Osteocyte (in vitro differentiated cells): ENCODE measurements around the gene PXN. TPM values are rescaled to one million over a fixed set of nuclear protein-coding genes. Genes with fewer than 3 reads are reported as not detected.
"Not testable (repeated sequence)": the region's sequence is repeated elsewhere in the genome, so short reads cannot be mapped to it uniquely, and the experiment has no call there.

Source experiments
- DNase-seq: peaks from one replicate; pipeline ENCODE4 v3.0.0; 2021; ENCODE audit warnings: mixed read lengths; ENCODE audit not compliant: unreplicated experiment; ENCODE audit errors: extremely low spot score
- H3K27ac Mint-ChIP-seq: one replicate; pipeline ENCODE4 v1.8.0; 2021; ENCODE audit warnings: mild to moderate bottlenecking, mixed read lengths; ENCODE audit not compliant: unreplicated experiment
- H3K27me3 Mint-ChIP-seq: one replicate; pipeline ENCODE4 v1.8.0; 2021; ENCODE audit warnings: mixed read lengths; ENCODE audit not compliant: unreplicated experiment
- H3K36me3 Mint-ChIP-seq: one replicate; pipeline ENCODE4 v1.8.0; 2021; ENCODE audit warnings: mixed read lengths; ENCODE audit not compliant: unreplicated experiment
- H3K4me1 Mint-ChIP-seq: one replicate; pipeline ENCODE4 v1.8.0; 2021; ENCODE audit warnings: mixed read lengths; ENCODE audit not compliant: unreplicated experiment
- H3K4me3 Mint-ChIP-seq: one replicate; pipeline ENCODE4 v1.8.0; 2021; ENCODE audit warnings: mild to moderate bottlenecking, moderate library complexity, mixed read lengths; ENCODE audit not compliant: unreplicated experiment
- H3K9me3 Mint-ChIP-seq: one replicate; pipeline ENCODE4 v1.8.0; 2021; ENCODE audit warnings: mixed read lengths; ENCODE audit not compliant: unreplicated experiment
- total RNA-seq: library from RNA; stranded (reverse); gene quantifications from 2 replicates; pipeline ENCODE4 v1.2.1, GENCODE V29; 2021
- TF ChIP-seq, protein P1 (sequence below): fragments of 200-600 bp; sonication (generic); IDR thresholded peaks from 2 replicates; pipeline ENCODE4 v1.5.0; 2021; ENCODE audit warnings: antibody characterized with exemption, mild to moderate bottlenecking, moderate library complexity

Gene PXN
- total RNA-seq, 1 donor from 2014 or later, result 79.9 TPM

DNA sequence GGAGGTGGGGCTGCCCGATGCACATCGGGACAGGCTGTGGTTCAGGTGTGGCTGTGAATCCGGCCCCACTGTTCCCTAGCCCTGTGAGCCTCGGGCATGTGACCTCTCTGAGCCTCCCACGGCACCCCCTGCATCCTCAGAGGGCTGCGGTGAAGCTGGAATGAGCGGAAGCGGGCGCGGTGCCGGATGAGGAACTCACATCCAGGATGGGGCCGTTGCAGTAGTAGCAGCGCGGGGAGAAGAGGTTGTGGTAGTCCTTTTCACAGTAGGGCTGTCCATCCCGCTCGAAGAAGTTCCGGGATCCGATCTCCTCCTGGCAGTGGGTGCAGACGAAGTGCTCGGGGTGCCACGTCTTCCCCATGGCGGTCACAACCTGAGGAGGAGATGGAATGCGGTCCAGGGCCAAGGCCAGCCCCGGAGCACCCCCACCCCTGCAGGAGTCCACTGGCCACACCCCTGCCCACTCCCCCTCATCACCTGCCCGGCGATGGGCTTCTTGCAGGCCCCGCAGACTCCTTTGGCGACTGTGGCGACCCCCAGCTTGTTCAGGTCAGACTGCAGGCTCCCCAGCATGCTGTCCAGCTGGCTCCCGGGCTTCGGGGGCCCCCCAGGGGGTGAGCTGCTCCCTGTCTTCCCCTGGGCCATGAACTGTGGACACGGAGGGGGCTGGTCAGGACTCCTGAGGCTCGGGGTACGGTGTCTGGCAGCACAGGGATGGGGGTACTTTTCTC lies 50.7 kb downstream of the PXN start:
- H3K4me1 Mint-ChIP-seq, result peaks cover under 1% of the 10 kb centered on the region
- no peak overlapping the region for H3K27ac Mint-ChIP-seq
- no peak for DNase-seq
- H3K9me3 Mint-ChIP-seq, result no peaks in the 10 kb centered on the region
- no peaks in the 10 kb centered on the region for H3K27me3 Mint-ChIP-seq
- peaks cover 32% of the 10 kb centered on the region for H3K36me3 Mint-ChIP-seq
- no peak overlapping the region for H3K4me3 Mint-ChIP-seq
- TF ChIP-seq, protein P1, sequence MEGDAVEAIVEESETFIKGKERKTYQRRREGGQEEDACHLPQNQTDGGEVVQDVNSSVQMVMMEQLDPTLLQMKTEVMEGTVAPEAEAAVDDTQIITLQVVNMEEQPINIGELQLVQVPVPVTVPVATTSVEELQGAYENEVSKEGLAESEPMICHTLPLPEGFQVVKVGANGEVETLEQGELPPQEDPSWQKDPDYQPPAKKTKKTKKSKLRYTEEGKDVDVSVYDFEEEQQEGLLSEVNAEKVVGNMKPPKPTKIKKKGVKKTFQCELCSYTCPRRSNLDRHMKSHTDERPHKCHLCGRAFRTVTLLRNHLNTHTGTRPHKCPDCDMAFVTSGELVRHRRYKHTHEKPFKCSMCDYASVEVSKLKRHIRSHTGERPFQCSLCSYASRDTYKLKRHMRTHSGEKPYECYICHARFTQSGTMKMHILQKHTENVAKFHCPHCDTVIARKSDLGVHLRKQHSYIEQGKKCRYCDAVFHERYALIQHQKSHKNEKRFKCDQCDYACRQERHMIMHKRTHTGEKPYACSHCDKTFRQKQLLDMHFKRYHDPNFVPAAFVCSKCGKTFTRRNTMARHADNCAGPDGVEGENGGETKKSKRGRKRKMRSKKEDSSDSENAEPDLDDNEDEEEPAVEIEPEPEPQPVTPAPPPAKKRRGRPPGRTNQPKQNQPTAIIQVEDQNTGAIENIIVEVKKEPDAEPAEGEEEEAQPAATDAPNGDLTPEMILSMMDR, result no peak

GRCh38 chr12:120213758-120214157 lies 51.8 kb downstream of the PXN start:
- Mint-ChIP-seq H3K4me1 (no peaks in the 10 kb centered on the region), H3K9me3 (no peaks in the 10 kb centered on the region), H3K36me3 (peaks cover 32% of the 10 kb centered on the region), H3K4me3 (no peak overlapping the region), H3K27me3 (no peaks in the 10 kb centered on the region), H3K27ac (no peak overlapping the region)
- TF ChIP-seq, protein P1, result no peak
- no peak for DNase-seq

- H3K9me3 Mint-ChIP-seq, H3K27me3 Mint-ChIP-seq, H3K27ac Mint-ChIP-seq, H3K4me3 Mint-ChIP-seq, H3K4me1 Mint-ChIP-seq, DNase-seq: not testable (repeated sequence)
- peaks cover 30% of the 10 kb centered on the region for H3K36me3 Mint-ChIP-seq
Measured at GRCh38 chr12:120213182-120213581, 52.3 kb downstream of the PXN start.

DNA sequence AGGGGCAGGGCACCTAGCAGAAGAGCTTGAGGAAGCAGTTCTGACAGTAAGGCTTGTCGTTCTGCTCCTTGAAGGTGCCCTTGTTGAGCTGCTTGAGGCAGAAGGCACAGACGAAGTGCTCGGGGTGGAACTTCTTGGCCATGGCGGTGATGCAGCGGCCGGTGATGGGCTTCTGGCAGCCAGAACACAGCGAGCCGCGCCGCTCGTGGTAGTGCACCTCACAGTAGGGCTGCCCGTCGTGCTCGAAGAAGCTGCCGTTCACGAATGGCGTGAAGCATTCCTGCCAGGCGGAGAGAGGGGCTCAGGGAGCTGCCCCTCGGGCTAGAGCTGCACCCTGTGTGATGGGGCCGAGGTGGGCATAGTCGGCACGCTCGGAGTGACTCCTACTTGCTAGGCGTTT lies 53.2 kb downstream of the PXN start:
- peaks cover 32% of the 10 kb centered on the region for H3K36me3 Mint-ChIP-seq
- TF ChIP-seq, protein P1, result no peak
- H3K4me1 Mint-ChIP-seq, result no peaks in the 10 kb centered on the region
- H3K9me3 Mint-ChIP-seq, result no peaks in the 10 kb centered on the region
- DNase-seq, result no peak
- H3K27ac Mint-ChIP-seq, result no peak overlapping the region
- H3K4me3 Mint-ChIP-seq, result no peak overlapping the region
- H3K27me3 Mint-ChIP-seq, result no peaks in the 10 kb centered on the region

DNA sequence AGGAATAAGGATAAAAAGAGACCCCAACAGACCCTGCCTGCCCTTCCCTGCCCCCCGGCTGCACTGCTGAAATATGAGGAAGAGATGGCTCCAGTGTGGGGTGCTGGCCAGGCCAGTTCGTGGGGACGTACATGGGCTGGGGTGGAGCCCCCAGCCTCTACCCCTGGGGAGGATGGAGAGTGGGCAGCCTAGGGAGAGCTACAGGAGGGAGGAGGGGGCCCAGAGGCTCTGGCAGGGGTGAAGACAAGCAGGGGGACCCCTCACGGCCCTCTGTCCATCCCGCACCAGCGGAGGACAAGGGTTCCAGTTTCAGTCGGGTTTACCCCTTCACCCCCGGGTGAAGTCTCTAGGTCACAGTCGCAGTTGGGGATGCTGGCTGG lies 53.6 kb downstream of the PXN start:
- Mint-ChIP-seq H3K4me1 (no peaks in the 10 kb centered on the region), H3K4me3 (no peak overlapping the region), H3K9me3 (no peaks in the 10 kb centered on the region), H3K27ac (no peak overlapping the region), H3K27me3 (no peaks in the 10 kb centered on the region), H3K36me3 (peaks cover 32% of the 10 kb centered on the region)
- no peak for DNase-seq
- TF ChIP-seq, protein P1, result no peak
